Fibroblast of the aortic adventitia (primary cell): Measurements from ENCODE around the gene SLC7A8. TPM values are rescaled to one million over a fixed set of nuclear protein-coding genes. Genes with fewer than 3 reads are reported as not detected.
"Not testable (repeated sequence)": the region's sequence is repeated elsewhere in the genome, so short reads cannot be mapped to it uniquely, and the experiment has no call there.

Source experiments
- DNase-seq: peaks from one replicate; pipeline ENCODE4 v3.0.0-alpha.2; 2010; ENCODE audit warnings: low read depth
- H3K4me3 ChIP-seq: 2 replicates; pipeline ENCODE4 v1.5.1; 2011; ENCODE audit warnings: low read depth, mild to moderate bottlenecking, control low read depth, low read length, moderate library complexity
- total RNA-seq: library from RNA; depleted of rRNA; stranded (reverse); fragments of >200 nt; gene quantifications from 2 replicates; pipeline ENCODE4 v1.2.3, GENCODE V29; 2012; ENCODE audit warnings: low replicate concordance
- TF ChIP-seq, protein P1 (sequence below): IDR thresholded peaks from 2 replicates; pipeline ENCODE4 v1.5.1; 2011; ENCODE audit warnings: mild to moderate bottlenecking, low read length, control low read depth, inconsistent platforms; ENCODE audit not compliant: insufficient read depth

The SLC7A8 gene
- total RNA-seq, 1 donor: 11.7 TPM

DNA sequence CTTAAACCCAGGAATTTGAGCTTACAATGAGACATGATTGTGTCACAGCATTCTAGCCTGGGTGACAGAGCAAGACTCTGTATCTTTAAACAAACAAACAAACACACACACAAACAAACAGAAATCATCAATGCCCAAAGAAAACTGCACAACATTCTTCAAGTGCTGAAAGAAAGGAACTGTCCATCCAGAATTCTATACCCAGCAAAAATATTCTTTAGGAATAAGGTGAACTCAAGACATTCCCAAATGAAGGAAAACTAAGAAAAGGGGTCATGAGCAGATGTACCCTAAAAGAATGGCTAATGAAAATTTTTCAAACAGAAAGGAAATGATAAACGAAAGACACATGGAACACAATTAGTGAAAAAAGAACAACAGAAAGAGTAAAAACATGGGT lies 32.0 kb upstream of the SLC7A8 start:
- H3K4me3 ChIP-seq: no peak overlapping the region
- DNase-seq: no peak
- TF ChIP-seq, protein P1, sequence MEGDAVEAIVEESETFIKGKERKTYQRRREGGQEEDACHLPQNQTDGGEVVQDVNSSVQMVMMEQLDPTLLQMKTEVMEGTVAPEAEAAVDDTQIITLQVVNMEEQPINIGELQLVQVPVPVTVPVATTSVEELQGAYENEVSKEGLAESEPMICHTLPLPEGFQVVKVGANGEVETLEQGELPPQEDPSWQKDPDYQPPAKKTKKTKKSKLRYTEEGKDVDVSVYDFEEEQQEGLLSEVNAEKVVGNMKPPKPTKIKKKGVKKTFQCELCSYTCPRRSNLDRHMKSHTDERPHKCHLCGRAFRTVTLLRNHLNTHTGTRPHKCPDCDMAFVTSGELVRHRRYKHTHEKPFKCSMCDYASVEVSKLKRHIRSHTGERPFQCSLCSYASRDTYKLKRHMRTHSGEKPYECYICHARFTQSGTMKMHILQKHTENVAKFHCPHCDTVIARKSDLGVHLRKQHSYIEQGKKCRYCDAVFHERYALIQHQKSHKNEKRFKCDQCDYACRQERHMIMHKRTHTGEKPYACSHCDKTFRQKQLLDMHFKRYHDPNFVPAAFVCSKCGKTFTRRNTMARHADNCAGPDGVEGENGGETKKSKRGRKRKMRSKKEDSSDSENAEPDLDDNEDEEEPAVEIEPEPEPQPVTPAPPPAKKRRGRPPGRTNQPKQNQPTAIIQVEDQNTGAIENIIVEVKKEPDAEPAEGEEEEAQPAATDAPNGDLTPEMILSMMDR: no peak

DNA sequence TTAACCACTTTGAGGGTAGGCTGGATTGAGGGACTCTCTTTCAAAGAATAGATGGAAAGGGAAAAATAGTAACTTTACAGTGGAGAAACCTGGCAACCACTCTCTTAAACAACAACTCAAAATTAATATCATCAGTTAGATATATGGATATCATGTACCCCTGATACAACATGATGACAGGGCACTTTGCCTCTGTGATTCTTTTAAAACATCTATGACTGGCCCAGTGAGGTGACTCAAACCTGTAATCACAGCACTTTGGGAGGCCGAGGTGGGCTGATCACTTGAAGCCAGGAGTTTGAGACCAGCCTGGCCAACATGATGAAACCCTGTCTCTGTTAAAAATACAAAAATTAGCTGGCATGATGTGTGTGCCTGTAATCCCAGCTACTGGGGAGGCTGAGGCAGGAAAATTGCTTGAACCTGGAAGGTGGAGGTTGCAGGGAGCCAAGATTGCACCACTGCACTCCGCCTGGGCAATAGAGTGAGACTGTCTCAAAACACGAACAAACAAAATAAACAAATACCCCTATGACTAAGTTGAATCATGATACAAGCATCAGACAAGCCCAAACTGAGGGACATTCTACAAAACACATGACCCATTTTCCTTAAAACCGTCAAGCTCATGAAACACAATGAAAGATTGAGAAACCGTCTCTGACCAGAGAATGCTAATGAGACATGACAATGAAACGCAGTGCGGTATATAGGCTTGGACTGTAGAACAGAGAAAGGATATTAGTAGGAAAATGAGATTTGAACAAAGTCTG lies 26.4 kb upstream of the SLC7A8 start:
- no peak for DNase-seq
- H3K4me3 ChIP-seq: no peak overlapping the region
- TF ChIP-seq, protein P1: no peak

- H3K4me3 ChIP-seq: no peak overlapping the region
- DNase-seq: no peak
- TF ChIP-seq, protein P1: no peak
Measured at GRCh38 chr14:23208324-23208723, 24.9 kb upstream of the SLC7A8 start.

- no peak overlapping the region for H3K4me3 ChIP-seq
- TF ChIP-seq, protein P1: no peak
- DNase-seq: no peak
Measured at GRCh38 chr14:23207146-23207540, 23.7 kb upstream of the SLC7A8 start.

GRCh38 chr14:23206422-23207145 lies 23.1 kb upstream of the SLC7A8 start:
- no peak overlapping the region for H3K4me3 ChIP-seq
- no peak for DNase-seq
- TF ChIP-seq, protein P1: no peak

DNA sequence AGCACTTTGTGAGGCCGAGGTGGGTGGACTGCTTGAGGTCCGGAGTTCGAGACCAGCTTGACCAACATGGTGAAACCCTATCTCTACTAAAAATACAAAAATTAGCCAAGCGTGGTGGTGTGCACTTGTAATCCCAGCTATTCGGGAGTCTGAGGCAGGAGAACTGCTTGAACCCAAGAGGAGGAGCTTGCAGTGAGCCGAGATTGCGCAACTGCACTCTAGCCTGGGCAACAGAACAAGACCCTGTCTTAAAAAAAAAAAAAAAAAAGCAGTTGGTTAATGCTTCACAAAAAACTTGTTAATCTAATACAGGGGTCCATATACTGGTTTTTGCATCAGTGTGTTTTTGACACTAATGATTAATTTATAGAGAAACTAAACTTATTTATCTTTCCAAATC lies 18.5 kb upstream of the SLC7A8 start:
- H3K4me3 ChIP-seq: no peak overlapping the region
- TF ChIP-seq, protein P1: no peak

GRCh38 chr14:23199141-23199540 lies 15.7 kb upstream of the SLC7A8 start:
- H3K4me3 ChIP-seq, DNase-seq: not testable (repeated sequence)

More for the DNA sequence above, 18.5 kb upstream of the SLC7A8 start:
- no peak for DNase-seq

- H3K4me3 ChIP-seq, DNase-seq: not testable (repeated sequence)
Measured at GRCh38 chr14:23196487-23196886, 13.0 kb upstream of the SLC7A8 start.
